Endothelial cell of umbilical vein (primary cell): Measurements from ENCODE around the gene CP. TPM values are rescaled to one million over a fixed set of nuclear protein-coding genes. Genes with fewer than 3 reads are reported as not detected.

ENCODE experiments used
- BruUV-seq: library from RNA; stranded (reverse); fragments of 400-500 nt; replicated peaks from 2 replicates; lab custom pipeline; 2021; lab: Mats Ljungman, UMichigan
- CTCF ChIA-PET: fragments of 300-600, 350-600 bp; sonication (Branson Sonifier 250); formaldehyde crosslinking; loops from one replicate; lab custom pipeline; 2021; ENCODE audit warnings: antibody characterized with exemption, inconsistent platforms; lab: Charles Lee
- POLR2A ChIA-PET: fragments of 300-600, 350-600 bp; sonication (Branson Sonifier 250); formaldehyde crosslinking; loops from one replicate; lab custom pipeline; 2021; ENCODE audit warnings: antibody characterized with exemption, inconsistent platforms; lab: Charles Lee
- DNase-seq: peaks from one replicate; pipeline ENCODE4 v3.0.0-alpha.2; 2011; ENCODE audit warnings: low read depth, low spot score
- FAIRE-seq: peaks from 2 replicates; lab custom pipeline; 2011; peaks lifted over from hg19 to GRCh38; lab: Jason Lieb, UNC
- H2AFZ ChIP-seq: 2 replicates; pipeline ENCODE4 v1.6.0; 2012; ENCODE audit warnings: low read depth, low read length, control low read depth, inconsistent platforms
- H3K27ac ChIP-seq: 2 replicates; pipeline ENCODE4 v1.5.1; 2011; ENCODE audit warnings: low read depth, mild to moderate bottlenecking, control low read depth, low read length, moderate library complexity; ENCODE audit not compliant: insufficient read depth
- H3K27me3 ChIP-seq, 2 experiments: 2 replicates each; pipeline versions ENCODE4 v1.6.0 to v1.6.1; 2011; ENCODE audit warnings: low read length in 2 of 2, mixed read lengths in 1 of 2; ENCODE audit not compliant: control insufficient read depth in 2 of 2, insufficient read depth in 2 of 2
- H3K36me3 ChIP-seq, 2 experiments: 2 replicates in 1 of 2; 3 replicates in 1 of 2; pipeline ENCODE4 v1.5.1; 2011; ENCODE audit warnings: low read length in 2 of 2, mild to moderate bottlenecking in 1 of 2, moderate library complexity in 1 of 2; ENCODE audit not compliant: control insufficient read depth in 2 of 2, insufficient read depth in 2 of 2; ENCODE audit errors: extremely low read depth in 1 of 2
- H3K4me1 ChIP-seq: 3 replicates; pipeline ENCODE4 v1.5.1; 2011; ENCODE audit warnings: mild to moderate bottlenecking, low read length; ENCODE audit not compliant: control insufficient read depth, insufficient read depth; ENCODE audit errors: extremely low read depth
- H3K4me2 ChIP-seq: 2 replicates; pipeline ENCODE4 v1.6.1; 2011; ENCODE audit warnings: low read length, control low read depth, mixed read lengths; ENCODE audit not compliant: insufficient read depth
- H3K4me3 ChIP-seq, 3 experiments: fragments of 200-600 bp in 1 of 3; sonication (generic), shearing (Covaris generic) in 1 of 3; replicated peaks in 1 of 3; 2 replicates each; pipeline ENCODE4 v1.5.1; 2011 to 2016; ENCODE audit warnings: control low read depth in 3 of 3, low read length in 3 of 3, mild to moderate bottlenecking in 2 of 3, inconsistent platforms in 1 of 3, low read depth in 1 of 3, moderate library complexity in 1 of 3; ENCODE audit not compliant: insufficient read depth in 1 of 3
- H3K79me2 ChIP-seq: 2 replicates; pipeline ENCODE4 v1.6.0; 2012; ENCODE audit warnings: low read length, inconsistent platforms; ENCODE audit not compliant: control insufficient read depth, insufficient read depth
- H3K9ac ChIP-seq: replicated peaks from 2 replicates; pipeline ENCODE3; 2011; ENCODE audit warnings: low read length, control low read depth; ENCODE audit not compliant: insufficient read depth; ENCODE audit errors: extremely low read depth
- H3K9me1 ChIP-seq: replicated peaks from 3 replicates; pipeline ENCODE4 v1.6.0; 2011; ENCODE audit warnings: mild to moderate bottlenecking, low read length; ENCODE audit not compliant: control insufficient read depth, insufficient read depth; ENCODE audit errors: extremely low read depth
- H3K9me3 ChIP-seq: replicated peaks from 2 replicates; pipeline ENCODE4 v1.5.1; 2012; ENCODE audit warnings: low read length, inconsistent platforms; ENCODE audit not compliant: control insufficient read depth, insufficient read depth
- H4K20me1 ChIP-seq: replicated peaks from 2 replicates; pipeline ENCODE3; 2011; ENCODE audit warnings: mild to moderate bottlenecking, low read length; ENCODE audit not compliant: control insufficient read depth, insufficient read depth; ENCODE audit errors: extremely low read depth
- CTCF ChIP-seq, 2 donors: IDR thresholded peaks; 1 replicate in 1 of 2; 2 replicates in 1 of 2; pipeline ENCODE4 v1.5.1; 2011; ENCODE audit warnings: low read length in 2 of 2, mild to moderate bottlenecking in 2 of 2, moderate library complexity in 2 of 2, control low read depth in 1 of 2, inconsistent platforms in 1 of 2, low read depth in 1 of 2; ENCODE audit not compliant: insufficient read depth in 1 of 2; ENCODE audit errors: extremely low read depth in 1 of 2
- EZH2 ChIP-seq: IDR thresholded peaks from 2 replicates; pipeline ENCODE4 v1.6.1; 2012; ENCODE audit warnings: borderline replicate concordance, low read depth, mild to moderate bottlenecking, moderate library complexity, low read length, inconsistent platforms; ENCODE audit not compliant: severe bottlenecking
- FOS ChIP-seq: IDR thresholded peaks from 2 replicates; pipeline ENCODE4 v1.6.1; 2011; ENCODE audit warnings: mild to moderate bottlenecking, low read length, moderate library complexity, borderline replicate concordance; ENCODE audit not compliant: insufficient read depth
- GATA2 ChIP-seq: IDR thresholded peaks from 2 replicates; pipeline ENCODE4 v1.7.0; 2011; ENCODE audit warnings: low read depth, mild to moderate bottlenecking, moderate library complexity, mixed read lengths, low read length; ENCODE audit not compliant: insufficient read length, insufficient read depth
- JUN ChIP-seq: IDR thresholded peaks from 2 replicates; pipeline ENCODE4 v1.6.1; 2011; ENCODE audit warnings: borderline replicate concordance, low read depth; ENCODE audit not compliant: insufficient read length, insufficient read depth
- MAX ChIP-seq: IDR thresholded peaks from 2 replicates; pipeline ENCODE4 v1.6.1; 2011; ENCODE audit not compliant: insufficient read depth, insufficient read length
- MYC ChIP-seq: IDR thresholded peaks from one replicate; pipeline ENCODE4 v1.6.1; 2011; ENCODE audit warnings: mild to moderate bottlenecking, low read depth, low read length
- POLR2A ChIP-seq: IDR thresholded peaks from 2 replicates; pipeline ENCODE4 v1.6.1; 2012; ENCODE audit warnings: low read depth, mild to moderate bottlenecking, control low read depth, low read length
- POLR2AphosphoS5 ChIP-seq: IDR thresholded peaks from 2 replicates; pipeline ENCODE4 v1.6.1; 2012; ENCODE audit warnings: low read depth, mild to moderate bottlenecking, control low read depth, low read length, moderate library complexity; ENCODE audit not compliant: insufficient read depth
- dilution Hi-C: fragments of 300-500 bp; cut with MboI; formaldehyde crosslinking; loops from one replicate; pipeline ENCODE4 v1.15.0; 2019; ENCODE audit warnings: low sequenced_read_pairs; ENCODE audit not compliant: extremely low pct_ligation_motif_present
- intact Hi-C: fragments of 100-400 bp; cut with micrococcal nuclease; formaldehyde crosslinking; loops from one replicate; pipeline ENCODE4 v1.10.0; 2022
- polyA plus RNA-seq, 4 experiments: library from polyadenylated mRNA; depleted of rRNA in 3 of 4; stranded (reverse) in 3 of 4; unstranded in 1 of 4; fragments of >200 nt; gene quantifications; 2 replicates each; pipeline versions ENCODE4 v1.2.1 to v1.2.3, GENCODE V29; 2011 to 2012; ENCODE audit warnings: missing spikeins in 1 of 4
- total RNA-seq: library from RNA; stranded (reverse); gene quantifications from 2 replicates; pipeline ENCODE4 v1.2.3, GENCODE V29; 2021

CP gene
- total and polyA plus RNA-seq, 2 donors (not counting 3 experiments of a cell fraction or from before 2014, with no cell fraction given) = not detected

GRCh38 chr3:149153402-149153801 lies 68.2 kb downstream of the CP start:
- ChIA-PET POLR2A (no interaction called here), CTCF (interaction anchor here (3.4 kb wide), 1 partner anchor 33 kb away, joined by 10 read pairs; no protein-coding TSS in a partner anchor)
- no peak overlapping the region for H3K4me2 ChIP-seq
- H3K9ac ChIP-seq = no peak overlapping the region
- no peaks in the 10 kb centered on the region for H3K36me3 ChIP-seq
- FAIRE-seq = no peak
- no peak for TF ChIP-seq POLR2AphosphoS5
- no peak for TF ChIP-seq MYC
- TF ChIP-seq POLR2A = no peak
- TF ChIP-seq EZH2 = no peak
- TF ChIP-seq CTCF (IDR thresholded peaks at IDR 0.05; ENCODE audit: extremely low read depth in 1 of 2, insufficient read depth in 1 of 2, low read depth in 1 of 2, low read length in 2 of 2) = no peak
- TF ChIP-seq GATA2 = no peak
- TF ChIP-seq MAX = no peak
- no peak for TF ChIP-seq FOS
- no peak for TF ChIP-seq JUN
- BruUV-seq = no TSS peak
- no peaks in the 10 kb centered on the region for H4K20me1 ChIP-seq
- no peaks in the 10 kb centered on the region for H3K9me3 ChIP-seq
- no peaks in the 10 kb centered on the region for H3K79me2 ChIP-seq
- dilution Hi-C loops = no loop called here
- intact Hi-C loops = no loop called here
- H3K27ac ChIP-seq = no peak overlapping the region
- H2AFZ ChIP-seq = no peak overlapping the region
- no peak overlapping the region for H3K4me3 ChIP-seq
- peaks cover 11% of the 10 kb centered on the region for H3K4me1 ChIP-seq
- no peaks in the 10 kb centered on the region for H3K27me3 ChIP-seq
- H3K9me1 ChIP-seq = no peaks in the 10 kb centered on the region
- DNase-seq = no peak
